Heart left ventricle (tissue), 16 donors: ENCODE data around the gene STAMBP. TPM values are rescaled to one million over a fixed set of nuclear protein-coding genes. Genes with fewer than 3 reads are reported as not detected.
A peak's percentile ranks its signal among the peaks of the same experiment; 100 is the strongest.

Source experiments
- ATAC-seq, 4 donors: fragments of 200-7000 bp; cut with Tn5 transposase; one replicate each; pipeline ENCODE4 v1.9.1; 2020 to 2022; ENCODE audit warnings: moderate library complexity in 4 of 4, mild to moderate bottlenecking in 3 of 4, moderate number of reproducible peaks in 1 of 4
- DNase-seq, 5 donors: peaks; one replicate each; pipeline ENCODE4 v3.0.0-alpha.2; 2020
- H3K27ac ChIP-seq, 12 donors: fragments of 200-600 bp; sonication (generic) in 4 of 12; one replicate each; pipeline versions ENCODE4 v1.5.0 to v1.8.0; 2016 to 2022; ENCODE audit warnings: mild to moderate bottlenecking in 2 of 12
- H3K27me3 ChIP-seq, 9 donors: fragments of 200-600 bp; sonication (generic) in 2 of 9; one replicate each; pipeline versions ENCODE4 v1.5.1 to v1.8.0; 2016 to 2022; ENCODE audit warnings: mild to moderate bottlenecking in 3 of 9
- H3K36me3 ChIP-seq, 9 donors: fragments of 200-600 bp; sonication (generic) in 2 of 9; one replicate each; pipeline versions ENCODE4 v1.5.0 to v1.8.0; 2018 to 2022; ENCODE audit warnings: mild to moderate bottlenecking in 2 of 9
- H3K4me1 ChIP-seq, 12 donors: fragments of 200-600 bp; sonication (generic) in 4 of 12; one replicate each; pipeline versions ENCODE4 v1.5.0 to v1.8.0; 2016 to 2022; ENCODE audit warnings: mild to moderate bottlenecking in 3 of 12
- H3K4me3 ChIP-seq, 12 donors: fragments of 200-600 bp; sonication (generic) in 4 of 12; one replicate each; pipeline versions ENCODE4 v1.5.0 to v1.8.0; 2017 to 2022; ENCODE audit warnings: mild to moderate bottlenecking in 9 of 12, moderate library complexity in 4 of 12
- H3K9me3 ChIP-seq, 12 donors: fragments of 200-600 bp; sonication (generic) in 4 of 12; one replicate each; pipeline versions ENCODE4 v1.5.0 to v1.8.0; 2016 to 2022; ENCODE audit warnings: mild to moderate bottlenecking in 1 of 12
- CTCF ChIP-seq, 12 donors: fragments of 200-600 bp; sonication (generic) in 4 of 12; IDR thresholded peaks; one replicate each; pipeline versions ENCODE4 v1.5.0 to v1.8.0; 2018 to 2022; ENCODE audit warnings: antibody characterized with exemption in 12 of 12, mild to moderate bottlenecking in 5 of 12
- POLR2A ChIP-seq, 2 donors: fragments of 450-650 bp; IDR thresholded peaks; one replicate each; pipeline ENCODE4 v1.6.1; 2017; ENCODE audit warnings: antibody characterized with exemption in 2 of 2, mild to moderate bottlenecking in 2 of 2, moderate library complexity in 2 of 2
- WGBS, 4 donors: extraction: QIAGEN DNeasy Blood & Tissue Kit in 2 of 4; methylation state at CpG; one replicate each; pipeline versions ENCODE4 v1.1.5 to v1.1.7; 2013 to 2018; 5-methylcytosine and 5-hydroxymethylcytosine counted together
- intact Hi-C, 10 donors: fragments of 100-400 bp; cut with DNase I; formaldehyde crosslinking; loops; one replicate each; pipeline versions ENCODE4 v1.11.1 to v1.14.2; 2022
- polyA plus RNA-seq, 2 donors: library from polyadenylated mRNA; stranded (reverse); fragments of 200-250 nt; gene quantifications; one replicate each; pipeline ENCODE4 v1.2.3, GENCODE V29; 2013
- total RNA-seq, 9 donors: library from RNA; depleted of rRNA in 2 of 9; stranded (reverse); fragments of >200 nt in 2 of 9; fragmentation: NEBNext Ultra II Directional in 3 of 9; extraction: Animal tissue kit (Norgen Biotek cat#: 25700) in 3 of 9; gene quantifications; one replicate each; pipeline versions ENCODE4 v1.1.0 to v1.2.4, GENCODE V29; 2016 to 2023
- donor health status: ischemic (EF 13 %, LVEDD 7.1; RV severe dilation, severe dysfunction).
- donor health status: healthy with polysubstance abuse.
- donor health status: DM: no; HTN: yes; CAD: no.
- donor health status: DM: no; HTN: no; CAD: no.
- donor health status: ischemic (EF 25% LVEDD 6.9; RV normal size, moderate dysfunction).
- donor health status: ischemic (EF 25% LVEDD 5.7; RV mildly dilated, moderate dysfunction).
- donor health status: healthy.
- donor health status: DM: yes; HTN: yes; CAD: no.
- donor health status: ischemic (EF 35%, LVEDD 5.7; RV mildly dilated, moderate dysfunction).
- donor health status: nonischemic (EF 11% LVEDD 7.7; RV severe dilation, severe dysfunction).
- donor health status: DM: yes; HTN: yes; CAD: no.
- donor health status: PGD.
- donor health status: ischemic (EF 29% LVEDD 5.4; RV normal size, mild dysfunction).
- donor health status: nonischemic (EF 23%, LVEDD 6.1; RV moderate dilation, normal function).

The STAMBP gene
- total and polyA plus RNA-seq, 11 donors = 13.2 to 38.0 (median 33.0) TPM

- Histone ChIP-seq H3K4me1 (peaks cover 0 to 40% (median 17%) of the 10 kb centered on the region in 12 donors), H3K36me3 (peaks cover 0 to 50% (median 38%) of the 10 kb centered on the region in 9 donors), H3K27me3 (no peaks in the 10 kb centered on the region), H3K9me3 (no peaks in the 10 kb centered on the region), H3K4me3 (no peak overlapping the region), H3K27ac (peak overlapping the region in 2 of 12 donors; percentile 96 to 99)
- no peak for TF ChIP-seq POLR2A (IDR thresholded peaks at IDR 0.05)
- TF ChIP-seq CTCF (IDR thresholded peaks at IDR 0.05) = no peak
- intact Hi-C loops = loop anchor here in 1 of 10 donors (5.0 kb wide), 1 partner anchor 91 kb away; no protein-coding TSS in a partner anchor
- 88 to 90% (median 89%) methylated on average over 11 of the region's 11 CpGs for WGBS, 4 donors
- peak in 1 of 4 donors; percentile 7 for ATAC-seq
- no peak for DNase-seq
These were observed 2.2 kb downstream of the STAMBP start for GRCh38 chr2:73830871-73831401.

- DNase-seq (no peak), ATAC-seq (no peak)
- Histone ChIP-seq H3K4me1 (peaks cover 0 to 42% (median 16%) of the 10 kb centered on the region in 12 donors), H3K36me3 (peaks cover 0 to 58% (median 41%) of the 10 kb centered on the region in 9 donors), H3K9me3 (no peaks in the 10 kb centered on the region), H3K27me3 (no peaks in the 10 kb centered on the region), H3K27ac (peak overlapping the region in 3 of 12 donors; percentile 5 to 69 (median 41)), H3K4me3 (no peak overlapping the region)
- intact Hi-C loops = loop anchor here in 1 of 10 donors (5.0 kb wide), 1 partner anchor 89 kb away; no protein-coding TSS in a partner anchor
- TF ChIP-seq POLR2A (IDR thresholded peaks at IDR 0.05) = no peak
- TF ChIP-seq CTCF (IDR thresholded peaks at IDR 0.05) = no peak
These were observed 4.2 kb downstream of the STAMBP start for GRCh38 chr2:73832930-73833329.

- H3K36me3 ChIP-seq = peaks cover 0 to 72% (median 42%) of the 10 kb centered on the region in 9 donors
- H3K4me1 ChIP-seq = peaks cover 0 to 28% (median 10%) of the 10 kb centered on the region in 12 donors
- DNase-seq (peak in 1 of 5 donors; percentile 32), ATAC-seq (peak in 1 of 4 donors; percentile 40)
- no peak for TF ChIP-seq POLR2A (IDR thresholded peaks at IDR 0.05)
- no peak for TF ChIP-seq CTCF (IDR thresholded peaks at IDR 0.05)
- H3K27ac ChIP-seq = peak overlapping the region in 1 of 12 donors; percentile 84
- H3K4me3 ChIP-seq = no peak overlapping the region
- intact Hi-C loops = loop anchor here in 1 of 10 donors (5.0 kb wide), 1 partner anchor 91 kb away; the partner anchor contains the start of gene DGUOK
- WGBS, 4 donors = 78 to 88% (median 82%) methylated on average over 11 to 17 of the region's 17 CpGs
- no peaks in the 10 kb centered on the region for H3K27me3 ChIP-seq
- H3K9me3 ChIP-seq = no peaks in the 10 kb centered on the region
These were observed 7.6 kb downstream of the STAMBP start for GRCh38 chr2:73836141-73836943.
